Parathyroid adenoma (tissue), 2 donors: Measurements from ENCODE around the gene SLC4A1AP.

ENCODE experiments used
- H2AFZ ChIP-seq: fragments of 300-600 bp; sonication (generic); one replicate; pipeline ENCODE4 v1.7.0; 2017; ENCODE audit warnings: antibody characterized with exemption, mild to moderate bottlenecking
- H3K27ac ChIP-seq: fragments of 300-600 bp; sonication (generic); one replicate; pipeline ENCODE4 v1.7.0; 2017
- H3K27me3 ChIP-seq: fragments of 300-600 bp; sonication (generic); one replicate; pipeline ENCODE4 v1.7.0; 2017; ENCODE audit warnings: low read length; ENCODE audit not compliant: control insufficient read depth, insufficient read depth
- H3K36me3 ChIP-seq: fragments of 300-600 bp; sonication (generic); one replicate; pipeline ENCODE4 v1.7.0; 2017; ENCODE audit warnings: low read length; ENCODE audit not compliant: control insufficient read depth, insufficient read depth
- H3K4me1 ChIP-seq: fragments of 300-600 bp; sonication (generic); one replicate; pipeline ENCODE4 v1.7.0; 2017; ENCODE audit warnings: control low read depth
- H3K4me2 ChIP-seq: fragments of 300-600 bp; sonication (generic); one replicate; pipeline ENCODE4 v1.7.0; 2017; ENCODE audit warnings: low read length
- H3K4me3 ChIP-seq: fragments of 300-600 bp; sonication (generic); one replicate; pipeline ENCODE4 v1.7.0; 2017; ENCODE audit warnings: low read depth, low read length
- H3K79me2 ChIP-seq: fragments of 300-600 bp; sonication (generic); one replicate; pipeline ENCODE4 v1.7.0; 2017; ENCODE audit warnings: control low read depth
- H3K9ac ChIP-seq: fragments of 300-600 bp; sonication (generic); one replicate; pipeline ENCODE4 v1.7.0; 2017; ENCODE audit warnings: mild to moderate bottlenecking
- H3K9me3 ChIP-seq: fragments of 300-600 bp; sonication (generic); one replicate; pipeline ENCODE4 v1.7.0; 2017; ENCODE audit warnings: low read length; ENCODE audit not compliant: control insufficient read depth
- CTCF ChIP-seq: fragments of 300-600 bp; sonication (generic); IDR thresholded peaks from one replicate; pipeline ENCODE4 v1.7.0; 2017; ENCODE audit warnings: antibody characterized with exemption, mild to moderate bottlenecking
- donor health status: primary hyperparathyroidism.

Gene SLC4A1AP

GRCh38 chr2:27705851-27706622 lies 42.3 kb downstream of the SLC4A1AP start:
- Histone ChIP-seq H3K27me3 (no peaks in the 10 kb centered on the region), H3K79me2 (no peaks in the 10 kb centered on the region), H3K4me1 (no peaks in the 10 kb centered on the region), H3K36me3 (no peaks in the 10 kb centered on the region), H2AFZ (no peak overlapping the region), H3K9me3 (no peaks in the 10 kb centered on the region), H3K9ac (no peak overlapping the region), H3K4me2 (no peak overlapping the region), H3K27ac (peak overlapping the region; percentile 34), H3K4me3 (no peak overlapping the region)
- TF ChIP-seq CTCF: no peak

GRCh38 chr2:27707462-27708256 lies 44.0 kb downstream of the SLC4A1AP start:
- Histone ChIP-seq H3K27ac (no peak overlapping the region), H3K4me1 (no peaks in the 10 kb centered on the region), H3K27me3 (no peaks in the 10 kb centered on the region), H3K9ac (no peak overlapping the region), H3K79me2 (no peaks in the 10 kb centered on the region), H3K4me3 (no peak overlapping the region), H2AFZ (no peak overlapping the region), H3K4me2 (no peak overlapping the region), H3K9me3 (no peaks in the 10 kb centered on the region), H3K36me3 (no peaks in the 10 kb centered on the region)
- TF ChIP-seq CTCF: no peak

GRCh38 chr2:27708257-27708654 lies 44.6 kb downstream of the SLC4A1AP start:
- H3K79me2 ChIP-seq: no peaks in the 10 kb centered on the region
- no peak overlapping the region for H2AFZ ChIP-seq
- H3K4me2 ChIP-seq: no peak overlapping the region
- H3K4me1 ChIP-seq: no peaks in the 10 kb centered on the region
- H3K9me3 ChIP-seq: no peaks in the 10 kb centered on the region
- H3K27ac ChIP-seq: no peak overlapping the region
- no peak for TF ChIP-seq CTCF
- H3K36me3 ChIP-seq: no peaks in the 10 kb centered on the region
- H3K4me3 ChIP-seq: no peak overlapping the region
- H3K27me3 ChIP-seq: no peaks in the 10 kb centered on the region
- H3K9ac ChIP-seq: no peak overlapping the region

GRCh38 chr2:27708666-27709065 lies 45.0 kb downstream of the SLC4A1AP start:
- H3K9ac ChIP-seq: no peak overlapping the region
- H2AFZ ChIP-seq: no peak overlapping the region
- no peak overlapping the region for H3K4me3 ChIP-seq
- no peaks in the 10 kb centered on the region for H3K4me1 ChIP-seq
- no peaks in the 10 kb centered on the region for H3K79me2 ChIP-seq
- H3K9me3 ChIP-seq: no peaks in the 10 kb centered on the region
- H3K27ac ChIP-seq: no peak overlapping the region
- no peak overlapping the region for H3K4me2 ChIP-seq
- no peak for TF ChIP-seq CTCF
- H3K36me3 ChIP-seq: no peaks in the 10 kb centered on the region
- H3K27me3 ChIP-seq: no peaks in the 10 kb centered on the region
